GM12878 (cell line): ENCODE measurements around the gene GAD2. TPM values are rescaled to one million over a fixed set of nuclear protein-coding genes. Genes with fewer than 3 reads are reported as not detected.

Experiments
- ATAC-seq: fragments of 200-7000 bp; cut with Tn5 transposase; 3 replicates; pipeline ENCODE4 v1.9.1; 2020; ENCODE audit warnings: mild to moderate bottlenecking, moderate library complexity
- BruUV-seq: library from RNA; stranded (reverse); fragments of 400-500 nt; replicated peaks from 2 replicates; lab custom pipeline; 2021; lab: Mats Ljungman, UMichigan
- CTCF ChIA-PET: fragments of 300-600 bp; sonication (Branson Sonifier 250); formaldehyde crosslinking; extraction: SDS; loops from one replicate; lab custom pipeline; 2021; ENCODE audit warnings: inconsistent platforms; lab: Yijun Ruan, JAX
- POLR2A ChIA-PET: fragments of 350-600 bp; formaldehyde crosslinking; extraction: SDS; loops from one replicate; lab custom pipeline; 2021; ENCODE audit warnings: inconsistent platforms; lab: Charles Lee
- RAD21 ChIA-PET: fragments of 300-600 bp; sonication (Branson Sonifier 250); formaldehyde crosslinking; loops from one replicate; lab custom pipeline; 2023; ENCODE audit warnings: antibody characterized with exemption; ENCODE audit not compliant: unreplicated experiment; lab: Charles Lee
- SMC1A ChIA-PET: fragments of 300-600 bp; sonication (Branson Sonifier 250); formaldehyde crosslinking; loops from one replicate; lab custom pipeline; 2023; ENCODE audit not compliant: unreplicated experiment, uncharacterized antibody; lab: Charles Lee
- DNase-seq: peaks from one replicate; pipeline ENCODE4 v3.0.0-alpha.2; 2011; ENCODE audit warnings: low read depth, low spot score
- FAIRE-seq: peaks from 3 replicates; lab custom pipeline; 2011; peaks lifted over from hg19 to GRCh38; lab: Jason Lieb, UNC
- H2AFZ ChIP-seq: 2 replicates; pipeline ENCODE4 v1.6.0; 2011; ENCODE audit warnings: low read depth, low read length, control low read depth; ENCODE audit not compliant: control insufficient read depth
- H3K27ac ChIP-seq: 2 replicates; pipeline ENCODE4 v1.5.1; 2011; ENCODE audit warnings: control low read depth; ENCODE audit not compliant: control insufficient read depth, insufficient read depth
- H3K27me3 ChIP-seq, 2 experiments: replicated peaks in 1 of 2; 2 replicates each; pipeline versions ENCODE4 v1.6.0 to v1.6.1; 2011; ENCODE audit warnings: low read length in 1 of 2; ENCODE audit not compliant: control insufficient read depth in 2 of 2, insufficient read depth in 2 of 2
- H3K36me3 ChIP-seq, 2 experiments: 2 replicates each; pipeline ENCODE4 v1.5.1; 2011; ENCODE audit warnings: low read length in 1 of 2; ENCODE audit not compliant: control insufficient read depth in 2 of 2, insufficient read depth in 2 of 2
- H3K4me1 ChIP-seq: 2 replicates; pipeline ENCODE4 v1.6.1; 2011; ENCODE audit warnings: mild to moderate bottlenecking, low read length, moderate library complexity, mixed read lengths; ENCODE audit not compliant: control insufficient read depth, insufficient read depth
- H3K4me2 ChIP-seq: 2 replicates; pipeline ENCODE4 v1.6.0; 2011; ENCODE audit warnings: control low read depth; ENCODE audit not compliant: control insufficient read depth, insufficient read depth
- H3K4me3 ChIP-seq: fragments of 200-600 bp; sonication (generic); 2 replicates; pipeline ENCODE4 v1.5.1; 2016
- H3K79me2 ChIP-seq: 2 replicates; pipeline ENCODE4 v1.6.0; 2011; ENCODE audit warnings: low read length; ENCODE audit not compliant: control insufficient read depth, insufficient read depth
- H3K9ac ChIP-seq: 2 replicates; pipeline ENCODE4 v1.8.0; 2011; ENCODE audit warnings: low read length, control low read depth, mixed read lengths; ENCODE audit not compliant: control insufficient read depth, insufficient read depth
- H3K9me3 ChIP-seq: replicated peaks from 3 replicates; pipeline ENCODE4 v1.5.1; 2011; ENCODE audit warnings: mild to moderate bottlenecking, low read length; ENCODE audit not compliant: control insufficient read depth, insufficient read depth
- H4K20me1 ChIP-seq: 2 replicates; pipeline ENCODE4 v1.6.0; 2011; ENCODE audit not compliant: control insufficient read depth, insufficient read depth
- ETV6 ChIP-seq, 2 experiments: fragments of 450-650 bp in 1 of 2; IDR thresholded peaks in 1 of 2; conservative IDR thresholded peaks in 1 of 2; 2 replicates each; pipeline ENCODE4 v1.6.1; 2014; ENCODE audit warnings: antibody characterized with exemption in 1 of 2, borderline replicate concordance in 1 of 2, low read depth in 1 of 2, mild to moderate bottlenecking in 1 of 2, moderate library complexity in 1 of 2
- HDAC2 ChIP-seq: fragments of 200-600 bp; sonication (generic); IDR thresholded peaks from 2 replicates; pipeline ENCODE4 v1.6.1; 2017
- MYC ChIP-seq: IDR thresholded peaks from 2 replicates; pipeline ENCODE4 v1.6.1; 2011; ENCODE audit warnings: mild to moderate bottlenecking, low read length, moderate library complexity, inconsistent platforms; ENCODE audit not compliant: insufficient read depth, insufficient replicate concordance, insufficient read length, severe bottlenecking
- NFIC ChIP-seq: IDR thresholded peaks from 2 replicates; pipeline ENCODE4 v1.6.1; 2012; ENCODE audit warnings: low read depth, mild to moderate bottlenecking, inconsistent platforms, low read length, moderate library complexity
- NR2C2 ChIP-seq: IDR thresholded peaks from 2 replicates; pipeline ENCODE4 v1.6.1; 2011; ENCODE audit warnings: borderline replicate concordance, low read depth; ENCODE audit not compliant: control insufficient read depth, insufficient read length
- ZNF217 ChIP-seq: fragments of 450-650 bp; IDR thresholded peaks from 2 replicates; pipeline ENCODE4 v1.6.1; 2017; ENCODE audit warnings: antibody characterized with exemption, mild to moderate bottlenecking
- WGBS: methylation state at CpG from one replicate; pipeline ENCODE4 v1.1.6; 2016; ENCODE audit warnings: low lambda C conversion rate; ENCODE audit not compliant: insufficient replicate concordance, insufficient coverage; ENCODE audit errors: missing lambda C conversion rate; 5-methylcytosine and 5-hydroxymethylcytosine counted together
- in situ Hi-C: fragments of 300-500 bp; cut with MboI; formaldehyde crosslinking; loops from 9 replicates; pipeline ENCODE4 v1.14.3; 2018; ENCODE audit warnings: mixed read lengths
- intact Hi-C: fragments of 100-400 bp; cut with micrococcal nuclease; formaldehyde crosslinking; loops from one replicate; pipeline ENCODE4 v1.14.2; 2022; ENCODE audit not compliant: unreplicated experiment
- polyA plus RNA-seq, 11 experiments: library from polyadenylated mRNA; depleted of rRNA in 4 of 11; unstranded in 6 of 11; stranded (reverse) in 5 of 11; fragments of >200 nt; fragmentation: Nextera tagmentation in 4 of 11; fragmentation: Illumina TruSeq in 1 of 11; extraction: Ambion mirVana in 4 of 11; extraction: Trizol in 1 of 11; gene quantifications; 1 replicate in 1 of 11; 2 replicates in 10 of 11; pipeline versions ENCODE4 v1.2.1 to v1.2.3, GENCODE V29; 2011 to 2016; ENCODE audit warnings: inconsistent platforms in 2 of 11, missing spikeins in 2 of 11, low read depth in 1 of 11
- total RNA-seq, 4 experiments: library from RNA; depleted of rRNA in 3 of 4; stranded (reverse); fragments of >200 nt in 3 of 4; fragmentation: Illumina TruSeq in 1 of 4; extraction: Trizol in 1 of 4; gene quantifications; 2 replicates each; pipeline versions ENCODE4 v1.2.1 to v1.2.3, GENCODE V29; 2013 to 2021
- TF ChIP-seq, protein P1 (sequence below): IDR thresholded peaks from 2 replicates; pipeline ENCODE4 v1.6.1; 2012; ENCODE audit warnings: improper control_type of control experiment, low read depth, low read length; ENCODE audit not compliant: insufficient replicate concordance
- TF ChIP-seq, protein P2 (sequence below): fragments of 450-650 bp; IDR thresholded peaks from 2 replicates; pipeline ENCODE4 v1.6.1; 2016; ENCODE audit warnings: mild to moderate bottlenecking

The GAD2 gene
- total and polyA plus RNA-seq, 10 of the 15 experiments (the other 5 are each of a cell fraction or from before 2014, with no cell fraction given), result not detected

DNA sequence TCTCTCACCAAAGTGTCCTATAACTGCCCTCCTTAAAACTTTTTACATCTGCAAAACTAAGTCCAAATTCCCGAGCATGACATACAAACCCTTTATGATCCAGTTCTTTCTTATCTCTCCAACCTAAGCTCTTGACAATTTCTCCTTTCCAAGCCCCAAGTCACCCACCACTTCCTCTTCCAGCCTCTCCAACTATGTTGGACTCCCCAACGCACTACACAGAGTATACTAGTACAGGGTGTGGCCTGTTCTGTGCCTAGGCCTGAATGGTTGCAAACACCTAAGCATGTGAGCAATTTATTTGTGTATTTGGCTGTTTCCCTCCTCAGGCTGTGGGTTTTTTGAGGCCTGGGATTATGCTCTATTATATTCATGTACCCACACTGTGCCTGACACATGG lies 120.4 kb downstream of the GAD2 start:
- H2AFZ ChIP-seq, result no peak overlapping the region
- H3K27me3 ChIP-seq, result no peaks in the 10 kb centered on the region
- in situ Hi-C loops, result loop anchor here (5.0 to 10.0 kb wide), 4 partner anchors 220 to 540 kb away; partner anchors contain the start of gene PDSS1
- ChIA-PET SMC1A (interaction anchor here (1.1 to 4.6 kb wide), 7 partner anchors 23 to 389 kb away, joined by 3 to 53 read pairs (median 12); no protein-coding TSS in a partner anchor), RAD21 (interaction anchor here (0.6 to 4.1 kb wide), 5 partner anchors 72 to 318 kb away, joined by 3 to 45 read pairs (median 3); no protein-coding TSS in a partner anchor), POLR2A (no interaction called here), CTCF (interaction anchor here (0.7 to 4.1 kb wide), 5 partner anchors 9 to 389 kb away, joined by 3 to 77 read pairs (median 9); no protein-coding TSS in a partner anchor)
- DNase-seq (no peak), ATAC-seq (no peak), FAIRE-seq (no peak)
- H3K9ac ChIP-seq, result no peak overlapping the region
- H3K9me3 ChIP-seq, result no peaks in the 10 kb centered on the region; the same call in 1 of the 3 replicates
- intact Hi-C loops, result loop anchor here (5.0 to 10.0 kb wide), 2 partner anchors 150 to 398 kb away; no protein-coding TSS in a partner anchor
- 97% methylated on average over 2 of the region's 2 CpGs for WGBS
- TF ChIP-seq NFIC (no peak), NR2C2 (no peak), MYC (no peak), ZNF217 (no peak), ETV6 (conservative IDR thresholded peaks at IDR 0.05 in 1 of 2, IDR thresholded peaks at IDR 0.05 in 1 of 2; ENCODE audit: borderline replicate concordance in 1 of 2, low read depth in 1 of 2) (no peak), HDAC2 (no peak)
- TF ChIP-seq, protein P1, sequence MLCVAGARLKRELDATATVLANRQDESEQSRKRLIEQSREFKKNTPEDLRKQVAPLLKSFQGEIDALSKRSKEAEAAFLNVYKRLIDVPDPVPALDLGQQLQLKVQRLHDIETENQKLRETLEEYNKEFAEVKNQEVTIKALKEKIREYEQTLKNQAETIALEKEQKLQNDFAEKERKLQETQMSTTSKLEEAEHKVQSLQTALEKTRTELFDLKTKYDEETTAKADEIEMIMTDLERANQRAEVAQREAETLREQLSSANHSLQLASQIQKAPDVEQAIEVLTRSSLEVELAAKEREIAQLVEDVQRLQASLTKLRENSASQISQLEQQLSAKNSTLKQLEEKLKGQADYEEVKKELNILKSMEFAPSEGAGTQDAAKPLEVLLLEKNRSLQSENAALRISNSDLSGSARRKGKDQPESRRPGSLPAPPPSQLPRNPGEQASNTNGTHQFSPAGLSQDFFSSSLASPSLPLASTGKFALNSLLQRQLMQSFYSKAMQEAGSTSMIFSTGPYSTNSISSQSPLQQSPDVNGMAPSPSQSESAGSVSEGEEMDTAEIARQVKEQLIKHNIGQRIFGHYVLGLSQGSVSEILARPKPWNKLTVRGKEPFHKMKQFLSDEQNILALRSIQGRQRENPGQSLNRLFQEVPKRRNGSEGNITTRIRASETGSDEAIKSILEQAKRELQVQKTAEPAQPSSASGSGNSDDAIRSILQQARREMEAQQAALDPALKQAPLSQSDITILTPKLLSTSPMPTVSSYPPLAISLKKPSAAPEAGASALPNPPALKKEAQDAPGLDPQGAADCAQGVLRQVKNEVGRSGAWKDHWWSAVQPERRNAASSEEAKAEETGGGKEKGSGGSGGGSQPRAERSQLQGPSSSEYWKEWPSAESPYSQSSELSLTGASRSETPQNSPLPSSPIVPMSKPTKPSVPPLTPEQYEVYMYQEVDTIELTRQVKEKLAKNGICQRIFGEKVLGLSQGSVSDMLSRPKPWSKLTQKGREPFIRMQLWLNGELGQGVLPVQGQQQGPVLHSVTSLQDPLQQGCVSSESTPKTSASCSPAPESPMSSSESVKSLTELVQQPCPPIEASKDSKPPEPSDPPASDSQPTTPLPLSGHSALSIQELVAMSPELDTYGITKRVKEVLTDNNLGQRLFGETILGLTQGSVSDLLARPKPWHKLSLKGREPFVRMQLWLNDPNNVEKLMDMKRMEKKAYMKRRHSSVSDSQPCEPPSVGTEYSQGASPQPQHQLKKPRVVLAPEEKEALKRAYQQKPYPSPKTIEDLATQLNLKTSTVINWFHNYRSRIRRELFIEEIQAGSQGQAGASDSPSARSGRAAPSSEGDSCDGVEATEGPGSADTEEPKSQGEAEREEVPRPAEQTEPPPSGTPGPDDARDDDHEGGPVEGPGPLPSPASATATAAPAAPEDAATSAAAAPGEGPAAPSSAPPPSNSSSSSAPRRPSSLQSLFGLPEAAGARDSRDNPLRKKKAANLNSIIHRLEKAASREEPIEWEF, result no peak
- TF ChIP-seq, protein P2, sequence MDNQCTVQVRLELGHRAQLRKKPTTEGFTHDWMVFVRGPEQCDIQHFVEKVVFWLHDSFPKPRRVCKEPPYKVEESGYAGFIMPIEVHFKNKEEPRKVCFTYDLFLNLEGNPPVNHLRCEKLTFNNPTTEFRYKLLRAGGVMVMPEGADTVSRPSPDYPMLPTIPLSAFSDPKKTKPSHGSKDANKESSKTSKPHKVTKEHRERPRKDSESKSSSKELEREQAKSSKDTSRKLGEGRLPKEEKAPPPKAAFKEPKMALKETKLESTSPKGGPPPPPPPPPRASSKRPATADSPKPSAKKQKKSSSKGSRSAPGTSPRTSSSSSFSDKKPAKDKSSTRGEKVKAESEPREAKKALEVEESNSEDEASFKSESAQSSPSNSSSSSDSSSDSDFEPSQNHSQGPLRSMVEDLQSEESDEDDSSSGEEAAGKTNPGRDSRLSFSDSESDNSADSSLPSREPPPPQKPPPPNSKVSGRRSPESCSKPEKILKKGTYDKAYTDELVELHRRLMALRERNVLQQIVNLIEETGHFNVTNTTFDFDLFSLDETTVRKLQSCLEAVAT, result no peak
- no peak overlapping the region for H3K4me2 ChIP-seq
- no peak overlapping the region for H3K4me3 ChIP-seq
- no peaks in the 10 kb centered on the region for H4K20me1 ChIP-seq
- H3K36me3 ChIP-seq, result no peaks in the 10 kb centered on the region
- BruUV-seq, result no TSS peak
- no peak overlapping the region for H3K27ac ChIP-seq
- no peaks in the 10 kb centered on the region for H3K79me2 ChIP-seq
- H3K4me1 ChIP-seq, result peaks cover 8% of the 10 kb centered on the region
